T-helper 17 cell (primary cell): ENCODE measurements around the gene MAGEA8. TPM values are rescaled to one million over a fixed set of nuclear protein-coding genes. Genes with fewer than 3 reads are reported as not detected.
"Not testable (repeated sequence)": the region's sequence is repeated elsewhere in the genome, so short reads cannot be mapped to it uniquely, and the experiment has no call there.

Source experiments
- ATAC-seq: fragments of 150-1000 bp; cut with Tn5 transposase; 2 replicates; pipeline ENCODE4 v1.10.0; 2021; ENCODE audit warnings: mild to moderate bottlenecking, moderate library complexity
- DNase-seq, 3 donors: peaks; one replicate each; pipeline versions ENCODE4 v3.0.0 to v3.0.0-alpha.2; 2020 to 2021
- H3K9me3 ChIP-seq: one replicate; pipeline ENCODE4 v1.7.0; 2013; ENCODE audit warnings: low read length, mild to moderate bottlenecking; ENCODE audit not compliant: control insufficient read depth, poor library complexity, severe bottlenecking
- H3K27ac Mint-ChIP-seq: one replicate; pipeline ENCODE4 v1.8.0; 2022; ENCODE audit warnings: mild to moderate bottlenecking, moderate library complexity, mixed read lengths
- H3K27me3 Mint-ChIP-seq: one replicate; pipeline ENCODE4 v1.8.0; 2022; ENCODE audit warnings: mixed read lengths
- H3K36me3 Mint-ChIP-seq: one replicate; pipeline ENCODE4 v1.8.0; 2022; ENCODE audit warnings: low read depth, mixed read lengths
- H3K4me1 Mint-ChIP-seq: one replicate; pipeline ENCODE4 v1.8.0; 2022; ENCODE audit warnings: mild to moderate bottlenecking, mixed read lengths
- H3K4me3 Mint-ChIP-seq: one replicate; pipeline ENCODE4 v1.8.0; 2022; ENCODE audit warnings: mild to moderate bottlenecking, moderate library complexity, mixed read lengths
- total RNA-seq, 4 donors: library from RNA in 2 of 4; stranded (reverse) in 2 of 4; gene quantifications; one replicate each; pipeline ENCODE4 v1.2.3 and lab custom pipeline; 2022 to 2026

The MAGEA8 gene
- total RNA-seq = not detected
- 0 reads per million in 2 donors for total RNA-seq (lab: John Stamatoyannopoulos, UW)

- no peak within 1 kb of the TSS for H3K27ac Mint-ChIP-seq
- peaks cover 2% of the 10 kb centered on the region for H3K4me1 Mint-ChIP-seq
- DNase-seq (no peak), ATAC-seq (no peak)
- H3K27me3 Mint-ChIP-seq = no peaks in the 10 kb centered on the region
- no peaks in the 10 kb centered on the region for H3K9me3 ChIP-seq
- H3K36me3 Mint-ChIP-seq = peaks cover 2% of the 10 kb centered on the region
- no peak within 1 kb of the TSS for H3K4me3 Mint-ChIP-seq
These were observed at the start of gene MAGEA8 for GRCh38 chrX:149881081-149881711. MAGEA8 (plus strand) TSS chrX:149881183; CDS start chrX:149884273, 3,090 bp downstream.

GRCh38 chrX:149831473-149831872 is 49.5 kb upstream of the MAGEA8 start:
- Mint-ChIP-seq H3K27ac (no peak overlapping the region), H3K4me3 (no peak overlapping the region), H3K4me1 (peaks cover 19% of the 10 kb centered on the region), H3K36me3 (no peaks in the 10 kb centered on the region), H3K27me3 (no peaks in the 10 kb centered on the region)
- ATAC-seq (no peak), DNase-seq (no peak)
- H3K9me3 ChIP-seq = no peaks in the 10 kb centered on the region

GRCh38 chrX:149836728-149837127 is 44.3 kb upstream of the MAGEA8 start:
- not testable (repeated sequence) for H3K27me3 Mint-ChIP-seq, H3K27ac Mint-ChIP-seq, H3K4me3 Mint-ChIP-seq, H3K4me1 Mint-ChIP-seq, DNase-seq, ATAC-seq, H3K36me3 Mint-ChIP-seq, H3K9me3 ChIP-seq

GRCh38 chrX:149837167-149837566 is 43.8 kb upstream of the MAGEA8 start:
- DNase-seq (no peak), ATAC-seq (no peak)
- H3K27ac Mint-ChIP-seq = no peak overlapping the region
- H3K4me3 Mint-ChIP-seq = no peak overlapping the region
- no peaks in the 10 kb centered on the region for H3K36me3 Mint-ChIP-seq
- H3K27me3 Mint-ChIP-seq = no peaks in the 10 kb centered on the region
- H3K4me1 Mint-ChIP-seq = no peaks in the 10 kb centered on the region
- H3K9me3 ChIP-seq = no peaks in the 10 kb centered on the region

DNA sequence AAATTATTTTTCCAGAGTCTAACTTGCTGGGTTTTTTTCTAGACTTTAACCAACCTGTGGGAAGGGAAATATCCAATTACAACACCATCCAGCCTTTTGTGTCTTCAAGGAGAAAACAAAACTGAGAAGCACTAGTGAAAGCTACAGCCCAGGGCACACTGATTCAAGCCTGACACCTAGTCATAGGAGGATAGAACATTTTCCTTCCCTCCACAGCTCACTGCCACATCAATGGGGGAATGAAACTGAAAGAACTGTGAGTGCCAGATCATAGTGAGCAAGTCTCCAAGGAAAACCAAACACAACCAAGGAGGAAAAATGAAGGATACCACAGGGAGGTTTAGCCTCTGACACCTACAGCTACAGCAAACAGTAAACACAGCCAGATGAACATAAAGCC is 43.3 kb upstream of the MAGEA8 start:
- Mint-ChIP-seq H3K4me3 (no peak overlapping the region), H3K27ac (no peak overlapping the region), H3K36me3 (no peaks in the 10 kb centered on the region), H3K27me3 (no peaks in the 10 kb centered on the region), H3K4me1 (no peaks in the 10 kb centered on the region)
- no peaks in the 10 kb centered on the region for H3K9me3 ChIP-seq
- ATAC-seq (no peak), DNase-seq (no peak)

GRCh38 chrX:149841929-149842328 is 39.1 kb upstream of the MAGEA8 start:
- ATAC-seq = no peak
- DNase-seq = no peak
- H3K36me3 Mint-ChIP-seq = no peaks in the 10 kb centered on the region
- H3K27me3 Mint-ChIP-seq = no peaks in the 10 kb centered on the region
- no peaks in the 10 kb centered on the region for H3K9me3 ChIP-seq
- no peak overlapping the region for H3K4me3 Mint-ChIP-seq
- H3K27ac Mint-ChIP-seq = no peak overlapping the region
- H3K4me1 Mint-ChIP-seq = no peaks in the 10 kb centered on the region

DNA sequence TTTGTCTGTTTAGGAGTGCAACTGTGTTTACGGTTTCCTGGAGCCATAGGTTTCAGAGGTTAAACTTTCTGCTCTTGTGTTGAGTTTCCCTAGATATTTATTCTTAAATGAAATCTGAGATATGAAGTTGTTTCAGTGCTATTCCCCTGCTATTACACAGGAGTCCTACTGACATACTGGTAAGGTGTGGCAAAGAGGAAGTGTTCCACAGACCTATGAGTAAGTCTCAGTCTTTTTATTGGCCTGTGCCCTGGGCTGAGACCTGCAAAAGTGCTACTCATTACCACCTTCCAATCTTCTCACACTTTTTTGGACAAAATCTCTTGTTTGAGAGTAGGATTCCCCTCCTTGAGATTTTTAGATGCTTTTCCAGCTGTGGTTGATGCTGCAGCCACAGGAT is 35.6 kb upstream of the MAGEA8 start:
- Mint-ChIP-seq H3K4me3 (no peak overlapping the region), H3K27ac (no peak overlapping the region), H3K27me3 (no peaks in the 10 kb centered on the region), H3K4me1 (no peaks in the 10 kb centered on the region), H3K36me3 (no peaks in the 10 kb centered on the region)
- DNase-seq (no peak), ATAC-seq (no peak)
- no peaks in the 10 kb centered on the region for H3K9me3 ChIP-seq

GRCh38 chrX:149846789-149847188 is 34.2 kb upstream of the MAGEA8 start:
- ATAC-seq (no peak), DNase-seq (no peak)
- H3K9me3 ChIP-seq = no peaks in the 10 kb centered on the region
- Mint-ChIP-seq H3K4me3 (no peak overlapping the region), H3K4me1 (no peaks in the 10 kb centered on the region), H3K27ac (no peak overlapping the region), H3K27me3 (no peaks in the 10 kb centered on the region), H3K36me3 (no peaks in the 10 kb centered on the region)

DNA sequence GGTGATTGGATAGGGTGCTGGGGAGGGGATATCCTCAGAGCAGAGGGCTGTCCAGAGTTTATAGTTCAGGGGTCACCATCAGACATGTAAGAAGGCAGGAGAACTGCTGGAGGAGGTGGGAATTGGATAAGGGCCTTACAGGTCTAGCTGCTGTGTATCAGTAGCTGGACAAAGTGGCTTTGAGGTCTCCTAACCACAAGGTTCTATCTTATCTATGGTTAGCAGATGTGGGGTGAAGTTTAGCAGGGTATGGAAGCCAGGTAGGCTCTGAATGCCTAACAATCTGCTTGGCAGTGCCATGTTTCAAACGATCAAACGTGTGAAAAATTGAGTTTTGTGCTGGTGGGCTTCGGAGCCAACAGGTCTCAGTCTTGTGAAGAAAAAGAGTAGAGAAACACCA is 32.1 kb upstream of the MAGEA8 start:
- Mint-ChIP-seq H3K36me3 (no peaks in the 10 kb centered on the region), H3K27ac (no peak overlapping the region), H3K4me3 (no peak overlapping the region), H3K4me1 (no peaks in the 10 kb centered on the region), H3K27me3 (no peaks in the 10 kb centered on the region)
- no peaks in the 10 kb centered on the region for H3K9me3 ChIP-seq
- DNase-seq (no peak), ATAC-seq (no peak)

- H3K36me3 Mint-ChIP-seq = no peaks in the 10 kb centered on the region
- ATAC-seq (no peak), DNase-seq (no peak)
- H3K9me3 ChIP-seq = no peaks in the 10 kb centered on the region
- H3K27ac Mint-ChIP-seq = no peak overlapping the region
- H3K4me3 Mint-ChIP-seq = no peak overlapping the region
- H3K27me3 Mint-ChIP-seq = no peaks in the 10 kb centered on the region
- no peaks in the 10 kb centered on the region for H3K4me1 Mint-ChIP-seq
These were observed 31.2 kb upstream of the MAGEA8 start for GRCh38 chrX:149849787-149850186.

GRCh38 chrX:149851864-149852263 is 29.1 kb upstream of the MAGEA8 start:
- H3K4me3 Mint-ChIP-seq = no peak overlapping the region
- H3K4me1 Mint-ChIP-seq = no peaks in the 10 kb centered on the region
- no peaks in the 10 kb centered on the region for H3K9me3 ChIP-seq
- ATAC-seq (no peak), DNase-seq (no peak)
- H3K27ac Mint-ChIP-seq = no peak overlapping the region
- H3K27me3 Mint-ChIP-seq = no peaks in the 10 kb centered on the region
- no peaks in the 10 kb centered on the region for H3K36me3 Mint-ChIP-seq

DNA sequence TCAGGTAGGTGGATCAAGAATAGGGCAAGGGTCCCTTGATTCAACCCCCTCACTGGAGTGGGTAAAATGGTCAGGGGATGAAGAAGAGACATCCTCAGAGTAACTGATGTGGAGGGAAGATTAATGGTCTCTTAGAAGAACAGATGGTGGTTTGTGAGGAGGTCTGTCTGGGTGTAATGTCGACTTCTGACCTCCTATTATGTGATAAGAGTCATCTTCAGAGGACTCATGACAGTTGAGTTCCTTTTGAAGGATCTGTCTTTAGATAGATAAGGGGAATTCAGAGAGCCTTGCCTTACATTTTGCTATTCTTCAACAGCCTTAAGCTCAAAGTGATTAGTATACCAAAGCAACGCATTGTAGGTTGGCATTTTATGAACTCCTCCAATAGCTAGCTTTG is 27.1 kb upstream of the MAGEA8 start:
- no peaks in the 10 kb centered on the region for H3K9me3 ChIP-seq
- peaks cover 6% of the 10 kb centered on the region for H3K27me3 Mint-ChIP-seq
- H3K27ac Mint-ChIP-seq = no peak overlapping the region
- no peak for DNase-seq
- H3K4me3 Mint-ChIP-seq = no peak overlapping the region
- no peaks in the 10 kb centered on the region for H3K36me3 Mint-ChIP-seq
- no peaks in the 10 kb centered on the region for H3K4me1 Mint-ChIP-seq
- ATAC-seq = no peak

DNA sequence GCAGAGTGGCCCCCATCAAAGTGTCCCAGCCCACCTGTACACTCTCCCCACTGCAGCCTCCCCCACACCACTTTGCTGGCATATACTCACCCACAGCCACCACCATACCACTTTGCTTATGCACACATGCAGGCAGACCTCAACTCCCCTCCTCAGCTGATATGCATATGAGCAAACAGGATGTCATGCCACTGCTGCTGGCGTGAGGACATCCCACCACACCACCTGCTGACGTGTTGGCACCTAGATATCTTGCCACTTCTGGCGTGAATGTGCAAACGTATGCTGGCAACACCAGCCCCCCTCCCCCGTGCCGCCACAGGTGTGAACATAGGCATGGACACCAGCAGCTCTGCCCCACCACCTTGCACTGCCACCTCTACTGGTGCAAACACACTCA is 22.4 kb upstream of the MAGEA8 start:
- H3K9me3 ChIP-seq = no peaks in the 10 kb centered on the region
- peaks cover 6% of the 10 kb centered on the region for H3K27me3 Mint-ChIP-seq
- no peaks in the 10 kb centered on the region for H3K4me1 Mint-ChIP-seq
- H3K4me3 Mint-ChIP-seq = no peak overlapping the region
- no peak for ATAC-seq
- H3K36me3 Mint-ChIP-seq = peaks cover 2% of the 10 kb centered on the region
- H3K27ac Mint-ChIP-seq = no peak overlapping the region
- DNase-seq = no peak

GRCh38 chrX:149860445-149860844 is 20.5 kb upstream of the MAGEA8 start:
- no peaks in the 10 kb centered on the region for H3K4me1 Mint-ChIP-seq
- no peak for ATAC-seq
- DNase-seq = no peak
- H3K27me3 Mint-ChIP-seq = peaks cover 6% of the 10 kb centered on the region
- H3K27ac Mint-ChIP-seq = no peak overlapping the region
- no peaks in the 10 kb centered on the region for H3K9me3 ChIP-seq
- peaks cover 2% of the 10 kb centered on the region for H3K36me3 Mint-ChIP-seq
- H3K4me3 Mint-ChIP-seq = no peak overlapping the region
